ENCODE data around the gene HDGF. TPM values are rescaled to one million over a fixed set of nuclear protein-coding genes. Genes with fewer than 3 reads are reported as not detected.

The HDGF gene
- total and polyA plus RNA-seq, 9 of the 15 experiments (the other 6 are each of a cell fraction or from before 2014, with no cell fraction given), result 38.8 to 601 (median 400) TPM

DNA sequence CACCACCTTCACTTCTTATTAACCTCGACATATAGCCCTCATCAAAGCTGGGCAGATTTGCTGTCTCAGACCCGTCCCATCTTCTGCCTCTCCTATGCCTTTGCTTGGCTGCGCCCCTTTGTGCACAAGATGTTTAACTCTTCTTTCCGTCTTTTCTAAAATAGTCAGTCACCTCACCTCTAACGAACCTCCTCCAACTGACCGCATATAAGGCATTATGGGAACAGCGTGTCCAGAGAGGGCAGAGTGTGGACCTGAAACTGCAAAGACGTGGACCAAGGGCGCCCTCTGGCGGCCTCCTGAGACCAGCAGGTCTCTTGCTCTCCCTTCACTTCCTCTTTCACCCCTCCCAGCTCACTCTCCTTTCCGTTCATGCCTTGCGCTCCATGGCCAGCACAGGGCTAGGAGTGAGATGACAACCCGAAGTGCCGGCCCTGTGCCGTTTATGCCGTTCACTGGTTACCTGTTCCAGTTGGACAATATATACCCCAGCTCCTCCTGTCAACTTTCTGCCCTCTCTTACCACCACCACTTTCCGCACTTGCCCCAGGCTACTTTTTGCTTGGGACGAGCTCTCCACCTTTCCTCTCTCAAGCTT, 25.7 kb downstream of the HDGF start (continued):
- TF ChIP-seq, protein P1, sequence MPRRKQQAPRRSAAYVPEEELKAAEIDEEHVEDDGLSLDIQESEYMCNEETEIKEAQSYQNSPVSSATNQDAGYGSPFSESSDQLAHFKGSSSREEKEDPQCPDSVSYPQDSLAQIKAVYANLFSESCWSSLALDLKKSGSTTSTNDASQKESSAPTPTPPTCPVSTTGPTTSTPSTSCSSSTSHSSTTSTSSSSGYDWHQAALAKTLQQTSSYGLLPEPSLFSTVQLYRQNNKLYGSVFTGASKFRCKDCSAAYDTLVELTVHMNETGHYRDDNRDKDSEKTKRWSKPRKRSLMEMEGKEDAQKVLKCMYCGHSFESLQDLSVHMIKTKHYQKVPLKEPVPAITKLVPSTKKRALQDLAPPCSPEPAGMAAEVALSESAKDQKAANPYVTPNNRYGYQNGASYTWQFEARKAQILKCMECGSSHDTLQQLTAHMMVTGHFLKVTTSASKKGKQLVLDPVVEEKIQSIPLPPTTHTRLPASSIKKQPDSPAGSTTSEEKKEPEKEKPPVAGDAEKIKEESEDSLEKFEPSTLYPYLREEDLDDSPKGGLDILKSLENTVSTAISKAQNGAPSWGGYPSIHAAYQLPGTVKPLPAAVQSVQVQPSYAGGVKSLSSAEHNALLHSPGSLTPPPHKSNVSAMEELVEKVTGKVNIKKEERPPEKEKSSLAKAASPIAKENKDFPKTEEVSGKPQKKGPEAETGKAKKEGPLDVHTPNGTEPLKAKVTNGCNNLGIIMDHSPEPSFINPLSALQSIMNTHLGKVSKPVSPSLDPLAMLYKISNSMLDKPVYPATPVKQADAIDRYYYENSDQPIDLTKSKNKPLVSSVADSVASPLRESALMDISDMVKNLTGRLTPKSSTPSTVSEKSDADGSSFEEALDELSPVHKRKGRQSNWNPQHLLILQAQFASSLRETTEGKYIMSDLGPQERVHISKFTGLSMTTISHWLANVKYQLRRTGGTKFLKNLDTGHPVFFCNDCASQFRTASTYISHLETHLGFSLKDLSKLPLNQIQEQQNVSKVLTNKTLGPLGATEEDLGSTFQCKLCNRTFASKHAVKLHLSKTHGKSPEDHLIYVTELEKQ (CRISPR knock-in tag; IDR thresholded peaks at IDR 0.05), result no peak
- no peak for TF ChIP-seq NFE2 (IDR thresholded peaks at IDR 0.05; ENCODE audit: low read depth)
- no peak for TF ChIP-seq ZNF589 (CRISPR knock-in tag; IDR thresholded peaks at IDR 0.05; ENCODE audit: low read depth)
- TF ChIP-seq ZNF785 (CRISPR knock-in tag; IDR thresholded peaks at IDR 0.05), result no peak
- peak; percentile 90 to 94 for TF ChIP-seq RAD21 (CRISPR knock-in tag; conservative IDR thresholded peaks at IDR 0.05 in 1 of 2, IDR thresholded peaks at IDR 0.05 in 1 of 2)
- TF ChIP-seq CBFB (CRISPR knock-in tag; IDR thresholded peaks at IDR 0.05), result peak; percentile 54; the same call in 1 of the 2 replicates
- TF ChIP-seq MTF1 (CRISPR knock-in tag; IDR thresholded peaks at IDR 0.05; ENCODE audit: borderline replicate concordance), result no peak
- no peak for TF ChIP-seq SRSF1 (IDR thresholded peaks at IDR 0.05; ENCODE audit: low read depth, low read length)
- no peak for TF ChIP-seq ZNF274 (IDR thresholded peaks at IDR 0.05; ENCODE audit: borderline replicate concordance, low read depth, low read length)
- no peak for TF ChIP-seq FOXP4 (CRISPR knock-in tag; IDR thresholded peaks at IDR 0.05; ENCODE audit: borderline replicate concordance)
- TF ChIP-seq TARDBP (IDR thresholded peaks at IDR 0.05), result peak; percentile 78; the same call in 1 of the 2 replicates
- TF ChIP-seq WHSC1 (IDR thresholded peaks at IDR 0.05; ENCODE audit: low read length), result no peak
- TF ChIP-seq ZNF23 (CRISPR knock-in tag; IDR thresholded peaks at IDR 0.05), result no peak
- no peak for TF ChIP-seq NFATC3 (IDR thresholded peaks at IDR 0.05)
- TF ChIP-seq PPARD (CRISPR knock-in tag; IDR thresholded peaks at IDR 0.05), result no peak
- TF ChIP-seq, protein P2, sequence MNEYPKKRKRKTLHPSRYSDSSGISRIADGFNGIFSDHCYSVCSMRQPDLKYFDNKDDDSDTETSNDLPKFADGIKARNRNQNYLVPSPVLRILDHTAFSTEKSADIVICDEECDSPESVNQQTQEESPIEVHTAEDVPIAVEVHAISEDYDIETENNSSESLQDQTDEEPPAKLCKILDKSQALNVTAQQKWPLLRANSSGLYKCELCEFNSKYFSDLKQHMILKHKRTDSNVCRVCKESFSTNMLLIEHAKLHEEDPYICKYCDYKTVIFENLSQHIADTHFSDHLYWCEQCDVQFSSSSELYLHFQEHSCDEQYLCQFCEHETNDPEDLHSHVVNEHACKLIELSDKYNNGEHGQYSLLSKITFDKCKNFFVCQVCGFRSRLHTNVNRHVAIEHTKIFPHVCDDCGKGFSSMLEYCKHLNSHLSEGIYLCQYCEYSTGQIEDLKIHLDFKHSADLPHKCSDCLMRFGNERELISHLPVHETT (CRISPR knock-in tag; conservative IDR thresholded peaks at IDR 0.05 in 1 of 2, IDR thresholded peaks at IDR 0.05 in 1 of 2), result no peak
- peak; percentile 87 for TF ChIP-seq MYC (IDR thresholded peaks at IDR 0.05; ENCODE audit: low read depth, low read length)
- no peak for TF ChIP-seq MYC (CRISPR knock-in tag; IDR thresholded peaks at IDR 0.05; ENCODE audit: borderline replicate concordance, low read depth)

Data from K562 (cell line).